ENCODE results near the gene CTCFL. TPM values are rescaled to one million over a fixed set of nuclear protein-coding genes. Genes with fewer than 3 reads are reported as not detected.
A peak's percentile ranks its signal among the peaks of the same experiment; 100 is the strongest.

Gene CTCFL
- total and polyA plus RNA-seq, 2 of the 13 experiments (the other 11 are each of a cell fraction or from before 2014, with no cell fraction given), result 0.04 TPM; not detected in 1

DNA sequence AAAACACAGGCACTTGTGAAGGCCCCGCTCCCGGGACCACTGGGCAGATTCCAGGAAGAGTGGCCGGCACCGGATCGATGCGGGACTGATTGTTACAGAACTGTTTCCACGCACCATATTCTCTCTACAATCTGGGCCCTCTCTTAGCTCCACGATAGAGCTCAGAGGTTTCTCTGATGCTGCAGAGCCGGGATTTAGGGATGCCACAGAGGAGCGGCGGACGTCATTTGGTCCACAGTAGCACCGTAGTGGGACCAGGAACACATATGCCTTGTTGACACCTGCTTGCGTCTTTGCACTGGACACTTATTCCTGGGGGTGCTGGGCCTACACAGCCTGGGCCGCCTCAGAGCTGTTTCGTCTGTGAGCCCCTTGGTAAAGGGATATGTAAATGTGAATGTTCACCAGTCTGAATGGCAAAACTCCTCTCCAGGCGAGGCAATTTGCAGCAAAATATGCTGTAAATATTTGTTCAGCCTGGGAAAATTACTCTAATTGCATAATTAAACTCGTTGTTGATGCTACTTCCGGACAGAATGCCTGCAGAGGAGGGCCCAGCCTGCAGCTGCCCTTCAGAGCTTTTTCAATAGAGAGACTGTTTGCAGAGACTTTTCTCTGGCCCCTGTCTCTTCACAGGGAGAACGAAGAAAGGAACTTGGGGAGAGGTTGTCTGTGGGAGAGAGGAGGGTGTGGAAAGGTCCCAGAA, 45.4 kb upstream of the CTCFL start:
- Histone ChIP-seq H3K9me3 (ENCODE audit: low read length) (no peaks in the 10 kb centered on the region), H3K9ac (ENCODE audit: insufficient read depth, low read depth, low read length) (no peak overlapping the region), H4K20me1 (ENCODE audit: insufficient read depth, low read length) (no peaks in the 10 kb centered on the region; the same call in 1 of the 2 replicates), H3K4me2 (ENCODE audit: low read depth, low read length) (peak overlapping the region; percentile 49), H3K79me2 (ENCODE audit: insufficient read depth, low read length) (no peaks in the 10 kb centered on the region), H3K4me3 (replicated peaks in 1 of 3; ENCODE audit: insufficient read depth in 1 of 3, low read depth in 2 of 3, low read length in 3 of 3) (peak overlapping the region in 1 of 3 experiments; percentile 7; a peak in 1 of 6 replicates), H3K27ac (ENCODE audit: extremely low read length, insufficient read depth, low read length) (peak overlapping the region; percentile 11), H3K27me3 (ENCODE audit: control insufficient read depth in 1 of 2, insufficient read depth in 2 of 2, low read length in 2 of 2) (peaks cover 0 to 7% of the 10 kb centered on the region in 2 experiments; a peak in 3 of 5 replicates), H2AFZ (ENCODE audit: low read length) (no peak overlapping the region), H3K4me1 (ENCODE audit: insufficient read depth, low read length) (peaks cover 64% of the 10 kb centered on the region), H3K36me3 (replicated peaks in 1 of 2; ENCODE audit: control insufficient read depth in 1 of 2, insufficient read depth in 2 of 2, low read length in 2 of 2) (no peaks in the 10 kb centered on the region; a peak in 1 of 5 replicates)
- ChIA-PET POLR2A (interaction anchor here (1.2 to 12.9 kb wide), 4 partner anchors 10 to 20 kb away, joined by 4 to 96 read pairs (median 16); partner anchors contain the start of gene PCK1), CTCF (ENCODE audit: low intra/inter-chr PET ratio, low total read pairs) (no interaction called here)
- intact Hi-C loops (cut with micrococcal nuclease; ENCODE audit: unreplicated experiment) (no loop called here), in situ Hi-C loops (cut with HindIII; ENCODE audit: extremely low pct_ligation_motif_present, low pct_unique_long_range_greater_than_20kb) (no loop called here)
- peak; percentile 7 for ATAC-seq
- 29% methylated on average over 20 of the region's 20 CpGs for WGBS (ENCODE audit: low lambda C conversion rate)
- no peak for FAIRE-seq
- DNase-seq (ENCODE audit: low spot score), result no peak
- BruUV-seq (replicated peaks), result no TSS peak
- peak; percentile 24; the same call in 1 of the 2 replicates for TF ChIP-seq ZNF33A (CRISPR knock-in tag; IDR thresholded peaks at IDR 0.05; ENCODE audit: borderline replicate concordance)
- TF ChIP-seq, protein P1, sequence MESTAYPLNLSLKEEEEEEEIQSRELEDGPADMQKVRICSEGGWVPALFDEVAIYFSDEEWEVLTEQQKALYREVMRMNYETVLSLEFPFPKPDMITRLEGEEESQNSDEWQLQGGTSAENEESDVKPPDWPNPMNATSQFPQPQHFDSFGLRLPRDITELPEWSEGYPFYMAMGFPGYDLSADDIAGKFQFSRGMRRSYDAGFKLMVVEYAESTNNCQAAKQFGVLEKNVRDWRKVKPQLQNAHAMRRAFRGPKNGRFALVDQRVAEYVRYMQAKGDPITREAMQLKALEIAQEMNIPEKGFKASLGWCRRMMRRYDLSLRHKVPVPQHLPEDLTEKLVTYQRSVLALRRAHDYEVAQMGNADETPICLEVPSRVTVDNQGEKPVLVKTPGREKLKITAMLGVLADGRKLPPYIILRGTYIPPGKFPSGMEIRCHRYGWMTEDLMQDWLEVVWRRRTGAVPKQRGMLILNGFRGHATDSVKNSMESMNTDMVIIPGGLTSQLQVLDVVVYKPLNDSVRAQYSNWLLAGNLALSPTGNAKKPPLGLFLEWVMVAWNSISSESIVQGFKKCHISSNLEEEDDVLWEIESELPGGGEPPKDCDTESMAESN (CRISPR knock-in tag; conservative IDR thresholded peaks at IDR 0.05), result 0 out of 2 replicates have a peak, but pooled peaks have one; percentile 33
- TF ChIP-seq IRF2 (CRISPR knock-in tag; IDR thresholded peaks at IDR 0.05), result peak; percentile 35; the same call in 1 of the 2 replicates
- TF ChIP-seq ZFP37 (CRISPR knock-in tag; IDR thresholded peaks at IDR 0.05; ENCODE audit: borderline replicate concordance), result no peak
- 0 out of 2 replicates have a peak, but pooled peaks have one; percentile 8 for TF ChIP-seq NFIC (IDR thresholded peaks at IDR 0.05; ENCODE audit: low read length)
- TF ChIP-seq ZSCAN25 (CRISPR knock-in tag; IDR thresholded peaks at IDR 0.05), result peak; percentile 33; the same call in 1 of the 2 replicates
- TF ChIP-seq NRL (CRISPR knock-in tag; IDR thresholded peaks at IDR 0.05; ENCODE audit: borderline replicate concordance), result 0 out of 2 replicates have a peak, but pooled peaks have one; percentile 12
- TF ChIP-seq MEIS2 (CRISPR knock-in tag; IDR thresholded peaks at IDR 0.05), result peak; percentile 8; the same call in 1 of the 2 replicates
- TF ChIP-seq ZNF138 (CRISPR knock-in tag; IDR thresholded peaks at IDR 0.05; ENCODE audit: low read depth), result 0 out of 2 replicates have a peak, but pooled peaks have one; percentile 44
- TF ChIP-seq LCORL (IDR thresholded peaks at IDR 0.05), result no peak
- TF ChIP-seq LCORL (CRISPR knock-in tag; IDR thresholded peaks at IDR 0.05), result 0 out of 2 replicates have a peak, but pooled peaks have one; percentile 27
- TF ChIP-seq, protein P2, sequence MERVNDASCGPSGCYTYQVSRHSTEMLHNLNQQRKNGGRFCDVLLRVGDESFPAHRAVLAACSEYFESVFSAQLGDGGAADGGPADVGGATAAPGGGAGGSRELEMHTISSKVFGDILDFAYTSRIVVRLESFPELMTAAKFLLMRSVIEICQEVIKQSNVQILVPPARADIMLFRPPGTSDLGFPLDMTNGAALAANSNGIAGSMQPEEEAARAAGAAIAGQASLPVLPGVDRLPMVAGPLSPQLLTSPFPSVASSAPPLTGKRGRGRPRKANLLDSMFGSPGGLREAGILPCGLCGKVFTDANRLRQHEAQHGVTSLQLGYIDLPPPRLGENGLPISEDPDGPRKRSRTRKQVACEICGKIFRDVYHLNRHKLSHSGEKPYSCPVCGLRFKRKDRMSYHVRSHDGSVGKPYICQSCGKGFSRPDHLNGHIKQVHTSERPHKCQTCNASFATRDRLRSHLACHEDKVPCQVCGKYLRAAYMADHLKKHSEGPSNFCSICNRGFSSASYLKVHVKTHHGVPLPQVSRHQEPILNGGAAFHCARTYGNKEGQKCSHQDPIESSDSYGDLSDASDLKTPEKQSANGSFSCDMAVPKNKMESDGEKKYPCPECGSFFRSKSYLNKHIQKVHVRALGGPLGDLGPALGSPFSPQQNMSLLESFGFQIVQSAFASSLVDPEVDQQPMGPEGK (CRISPR knock-in tag; IDR thresholded peaks at IDR 0.05), result no peak
- no peak for TF ChIP-seq CHD4 (IDR thresholded peaks at IDR 0.05; ENCODE audit: borderline replicate concordance, low read length)
- TF ChIP-seq, protein P3, sequence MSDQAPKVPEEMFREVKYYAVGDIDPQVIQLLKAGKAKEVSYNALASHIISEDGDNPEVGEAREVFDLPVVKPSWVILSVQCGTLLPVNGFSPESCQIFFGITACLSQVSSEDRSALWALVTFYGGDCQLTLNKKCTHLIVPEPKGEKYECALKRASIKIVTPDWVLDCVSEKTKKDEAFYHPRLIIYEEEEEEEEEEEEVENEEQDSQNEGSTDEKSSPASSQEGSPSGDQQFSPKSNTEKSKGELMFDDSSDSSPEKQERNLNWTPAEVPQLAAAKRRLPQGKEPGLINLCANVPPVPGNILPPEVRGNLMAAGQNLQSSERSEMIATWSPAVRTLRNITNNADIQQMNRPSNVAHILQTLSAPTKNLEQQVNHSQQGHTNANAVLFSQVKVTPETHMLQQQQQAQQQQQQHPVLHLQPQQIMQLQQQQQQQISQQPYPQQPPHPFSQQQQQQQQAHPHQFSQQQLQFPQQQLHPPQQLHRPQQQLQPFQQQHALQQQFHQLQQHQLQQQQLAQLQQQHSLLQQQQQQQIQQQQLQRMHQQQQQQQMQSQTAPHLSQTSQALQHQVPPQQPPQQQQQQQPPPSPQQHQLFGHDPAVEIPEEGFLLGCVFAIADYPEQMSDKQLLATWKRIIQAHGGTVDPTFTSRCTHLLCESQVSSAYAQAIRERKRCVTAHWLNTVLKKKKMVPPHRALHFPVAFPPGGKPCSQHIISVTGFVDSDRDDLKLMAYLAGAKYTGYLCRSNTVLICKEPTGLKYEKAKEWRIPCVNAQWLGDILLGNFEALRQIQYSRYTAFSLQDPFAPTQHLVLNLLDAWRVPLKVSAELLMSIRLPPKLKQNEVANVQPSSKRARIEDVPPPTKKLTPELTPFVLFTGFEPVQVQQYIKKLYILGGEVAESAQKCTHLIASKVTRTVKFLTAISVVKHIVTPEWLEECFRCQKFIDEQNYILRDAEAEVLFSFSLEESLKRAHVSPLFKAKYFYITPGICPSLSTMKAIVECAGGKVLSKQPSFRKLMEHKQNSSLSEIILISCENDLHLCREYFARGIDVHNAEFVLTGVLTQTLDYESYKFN (CRISPR knock-in tag; conservative IDR thresholded peaks at IDR 0.05), result 0 out of 2 replicates have a peak, but pooled peaks have one; percentile 29
